H1 (cell line): Measurements from ENCODE around the gene RTN4RL1.

Source experiments
- BCL11A ChIP-seq, 2 experiments: IDR thresholded peaks; one replicate each; pipeline ENCODE4 v1.6.1; 2011; ENCODE audit warnings: low read depth in 2 of 2, low read length in 2 of 2, mild to moderate bottlenecking in 2 of 2
- CBX5 ChIP-seq: fragments of 300-800, 300-1000 bp; sonication (generic); IDR thresholded peaks from 2 replicates; pipeline ENCODE4 v1.7.1; 2016; ENCODE audit warnings: antibody characterized with exemption, low read length, low read depth
- CEBPB ChIP-seq: IDR thresholded peaks from 2 replicates; pipeline ENCODE4 v1.6.1; 2012; ENCODE audit warnings: low read depth, low read length
- POLR2A ChIP-seq, 2 experiments: IDR thresholded peaks; 1 replicate in 1 of 2; 2 replicates in 1 of 2; pipeline ENCODE4 v1.6.1; 2011; ENCODE audit warnings: low read depth in 2 of 2, low read length in 2 of 2, mild to moderate bottlenecking in 2 of 2; ENCODE audit errors: control extremely low read depth in 1 of 2
- POLR2AphosphoS5 ChIP-seq: IDR thresholded peaks from 2 replicates; pipeline ENCODE4 v1.6.1; 2011; ENCODE audit warnings: low read depth, low read length
- RFX5 ChIP-seq: IDR thresholded peaks from 2 replicates; pipeline ENCODE4 v1.6.1; 2011; ENCODE audit warnings: low read depth, low read length, improper control_type of control experiment, borderline replicate concordance
- TAF1 ChIP-seq: IDR thresholded peaks from 2 replicates; pipeline ENCODE4 v1.6.1; 2011; ENCODE audit warnings: mild to moderate bottlenecking, low read depth, low read length
- TBP ChIP-seq: IDR thresholded peaks from 2 replicates; pipeline ENCODE4 v1.6.1; 2011; ENCODE audit warnings: low read depth, low read length, improper control_type of control experiment
- ZNF274 ChIP-seq: IDR thresholded peaks from 2 replicates; pipeline ENCODE4 v1.7.0; 2012; ENCODE audit warnings: low read length, borderline replicate concordance; ENCODE audit errors: extremely low read depth
- TF ChIP-seq, protein P1 (sequence below): IDR thresholded peaks from 2 replicates; pipeline ENCODE4 v1.6.1; 2012; ENCODE audit warnings: inconsistent platforms
- TF ChIP-seq, protein P2 (sequence below), 3 experiments: IDR thresholded peaks; 1 replicate in 2 of 3; 2 replicates in 1 of 3; pipeline versions ENCODE4 v1.5.1 to v1.6.1; 2011; ENCODE audit warnings: low read length in 3 of 3, mild to moderate bottlenecking in 3 of 3, inconsistent platforms in 2 of 3, low read depth in 1 of 3, moderate library complexity in 1 of 3; ENCODE audit not compliant: insufficient read depth in 1 of 3; ENCODE audit errors: control extremely low read depth in 1 of 3

DNA sequence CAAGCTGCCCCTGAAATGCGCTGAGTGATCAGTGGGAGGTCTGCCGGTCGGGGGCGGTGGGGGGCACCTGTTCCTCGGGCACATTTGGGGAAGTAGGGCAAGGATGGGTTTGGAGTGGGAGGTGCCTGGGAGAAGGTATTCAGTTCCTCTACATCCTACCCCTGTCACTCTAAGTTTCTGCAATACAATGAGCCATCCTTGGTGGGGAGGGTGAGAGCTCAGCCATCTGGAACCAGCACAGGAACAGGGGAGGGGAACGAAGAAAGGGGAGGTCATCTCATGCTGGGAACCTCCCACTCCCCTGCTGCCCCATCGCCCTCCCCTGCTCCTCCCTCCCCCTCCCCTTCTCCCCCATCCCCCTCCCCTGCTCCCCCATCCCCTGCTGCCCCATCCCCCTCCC, 9.0 kb upstream of the RTN4RL1 start:
- no peak for TF ChIP-seq CEBPB
- TF ChIP-seq POLR2A (IDR thresholded peaks at IDR 0.05; ENCODE audit: control extremely low read depth in 1 of 2, low read depth in 2 of 2, low read length in 2 of 2), result no peak
- no peak for TF ChIP-seq TBP
- TF ChIP-seq CBX5, result no peak
- TF ChIP-seq ZNF274, result no peak
- no peak for TF ChIP-seq POLR2AphosphoS5
- TF ChIP-seq TAF1, result no peak
- TF ChIP-seq, protein P1, sequence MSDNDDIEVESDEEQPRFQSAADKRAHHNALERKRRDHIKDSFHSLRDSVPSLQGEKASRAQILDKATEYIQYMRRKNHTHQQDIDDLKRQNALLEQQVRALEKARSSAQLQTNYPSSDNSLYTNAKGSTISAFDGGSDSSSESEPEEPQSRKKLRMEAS, result no peak
- TF ChIP-seq, protein P2, sequence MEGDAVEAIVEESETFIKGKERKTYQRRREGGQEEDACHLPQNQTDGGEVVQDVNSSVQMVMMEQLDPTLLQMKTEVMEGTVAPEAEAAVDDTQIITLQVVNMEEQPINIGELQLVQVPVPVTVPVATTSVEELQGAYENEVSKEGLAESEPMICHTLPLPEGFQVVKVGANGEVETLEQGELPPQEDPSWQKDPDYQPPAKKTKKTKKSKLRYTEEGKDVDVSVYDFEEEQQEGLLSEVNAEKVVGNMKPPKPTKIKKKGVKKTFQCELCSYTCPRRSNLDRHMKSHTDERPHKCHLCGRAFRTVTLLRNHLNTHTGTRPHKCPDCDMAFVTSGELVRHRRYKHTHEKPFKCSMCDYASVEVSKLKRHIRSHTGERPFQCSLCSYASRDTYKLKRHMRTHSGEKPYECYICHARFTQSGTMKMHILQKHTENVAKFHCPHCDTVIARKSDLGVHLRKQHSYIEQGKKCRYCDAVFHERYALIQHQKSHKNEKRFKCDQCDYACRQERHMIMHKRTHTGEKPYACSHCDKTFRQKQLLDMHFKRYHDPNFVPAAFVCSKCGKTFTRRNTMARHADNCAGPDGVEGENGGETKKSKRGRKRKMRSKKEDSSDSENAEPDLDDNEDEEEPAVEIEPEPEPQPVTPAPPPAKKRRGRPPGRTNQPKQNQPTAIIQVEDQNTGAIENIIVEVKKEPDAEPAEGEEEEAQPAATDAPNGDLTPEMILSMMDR (IDR thresholded peaks at IDR 0.05; ENCODE audit: control extremely low read depth in 1 of 3, insufficient read depth in 1 of 3, low read depth in 1 of 3, low read length in 3 of 3), result no peak
- no peak for TF ChIP-seq BCL11A (IDR thresholded peaks at IDR 0.05; ENCODE audit: low read depth in 2 of 2, low read length in 2 of 2)
- no peak for TF ChIP-seq RFX5
